Diencephalon (tissue), 1 donor: ENCODE data around the gene SUMO1. TPM values are rescaled to one million over a fixed set of nuclear protein-coding genes. Genes with fewer than 3 reads are reported as not detected.
A peak's percentile ranks its signal among the peaks of the same experiment; 100 is the strongest.

Experiments used
- small RNA-seq: library from RNA; depleted of rRNA; stranded (forward); fragments of <200 nt; gene quantifications from one replicate; pipeline ENCODE3, GENCODE V24; 2014
- total RNA-seq: library from RNA; depleted of rRNA; stranded (reverse); fragments of >200 nt; gene quantifications from one replicate; pipeline ENCODE4 v1.2.3, GENCODE V29; 2014

The SUMO1 gene
- total RNA-seq, result 149 TPM

GRCh38 chr2:202238234-202239197 lies at the start of gene SUMO1:
Gene SUMO1 (minus strand): TSS chr2:202238597. CDS start chr2:202238451, 146 bp downstream.

GRCh38 chr2:202265467-202266277 lies 27.3 kb upstream of the SUMO1 start, which contains the start of gene NOP58:
Gene NOP58 (plus strand): TSS chr2:202265763. CDS start chr2:202265942, 179 bp downstream.

Small RNAs within 50 kb of the gene (small RNA-seq; reads per million reads assigned to genes)
- gene AC079354.2, result not detected
- gene RF00575, result not detected
- 92.3 reads per million, percentile 97 among the genes with 10 or more reads in this experiment for gene SNORD70

Other genes starting within 250 kb of the SUMO1 start
- gene FZD7, start 204.7 kb downstream of the SUMO1 start, total RNA-seq, result 7.4 TPM
- 2.5 TPM for gene KIAA2012, start 165.3 kb downstream of the SUMO1 start, total RNA-seq
- 57.9 TPM for gene NOP58, start 27.2 kb upstream of the SUMO1 start, total RNA-seq
- gene BMPR2, start 137.7 kb upstream of the SUMO1 start, total RNA-seq, result 97.6 TPM